ENCODE results near the gene BCL2L2.

The BCL2L2 gene

GRCh38 chr14:23320584-23321571, 14.2 kb downstream of the BCL2L2 start, which contains the start of gene PABPN1 (continued):
- TF ChIP-seq KLF1 (tag by site-specific recombination; IDR thresholded peaks at IDR 0.05), result no peak
- no peak for TF ChIP-seq ZBTB6 (tag by site-specific recombination; IDR thresholded peaks at IDR 0.05)
- no peak for TF ChIP-seq KLF16 (tag by site-specific recombination; IDR thresholded peaks at IDR 0.05)
- TF ChIP-seq ZNF544 (tag by site-specific recombination; IDR thresholded peaks at IDR 0.05), result no peak
- TF ChIP-seq ZNF654 (tag by site-specific recombination; IDR thresholded peaks at IDR 0.05; ENCODE audit: low read depth), result no peak
- peak; percentile 78 for TF ChIP-seq ZNF639 (tag by site-specific recombination; IDR thresholded peaks at IDR 0.05)

DNA sequence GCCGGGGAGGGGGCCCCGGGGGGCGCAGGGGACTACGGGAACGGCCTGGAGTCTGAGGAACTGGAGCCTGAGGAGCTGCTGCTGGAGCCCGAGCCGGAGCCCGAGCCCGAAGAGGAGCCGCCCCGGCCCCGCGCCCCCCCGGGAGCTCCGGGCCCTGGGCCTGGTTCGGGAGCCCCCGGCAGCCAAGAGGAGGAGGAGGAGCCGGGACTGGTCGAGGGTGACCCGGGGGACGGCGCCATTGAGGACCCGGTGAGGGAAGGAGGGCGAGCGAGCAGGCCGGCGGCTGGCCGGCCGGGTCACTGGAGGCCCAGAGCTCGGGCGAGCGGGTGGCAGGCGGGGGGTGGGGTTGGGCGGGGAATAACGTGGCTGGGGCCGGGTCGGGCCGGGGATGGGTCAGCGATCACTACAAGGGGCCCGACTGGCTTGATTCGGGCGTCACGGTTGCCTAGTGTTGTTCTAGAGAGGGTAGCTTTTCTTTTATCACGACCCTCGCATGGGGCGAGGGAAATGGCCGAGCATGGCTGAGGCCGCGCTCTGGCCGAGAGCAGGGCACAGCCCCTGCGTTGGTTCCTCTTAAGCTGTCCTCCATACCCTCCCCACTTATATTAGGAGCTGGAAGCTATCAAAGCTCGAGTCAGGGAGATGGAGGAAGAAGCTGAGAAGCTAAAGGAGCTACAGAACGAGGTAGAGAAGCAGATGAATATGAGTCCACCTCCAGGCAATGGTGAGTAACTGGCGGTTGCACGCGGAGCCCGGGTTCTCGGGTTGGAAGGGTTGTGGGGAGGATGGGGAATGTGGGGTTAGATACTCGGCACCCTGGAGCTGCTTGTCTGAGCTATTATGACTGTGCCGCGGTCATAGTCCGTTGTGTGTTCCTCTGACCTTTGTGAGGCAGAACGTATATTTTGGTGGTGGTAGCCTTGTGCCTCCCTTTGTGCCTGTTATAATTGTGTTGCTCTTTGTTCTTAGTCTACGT, 15.2 kb downstream of the BCL2L2 start:
- CTCF ChIA-PET, result interaction anchor here (0.6 to 2.5 kb wide), 10 partner anchors 12 to 310 kb away, joined by 3 to 14 read pairs (median 4); partner anchors contain the start of gene SLC22A17
- H3K27ac ChIP-seq (ENCODE audit: extremely low read depth, low read depth, low read length), result peak overlapping the region; percentile 92
- TF ChIP-seq ZNF394 (tag by site-specific recombination; IDR thresholded peaks at IDR 0.05; ENCODE audit: borderline replicate concordance), result peak; percentile 83
- no peak for TF ChIP-seq ZNF174 (tag by site-specific recombination; IDR thresholded peaks at IDR 0.05)
- no peak for TF ChIP-seq ZNF488 (tag by site-specific recombination; IDR thresholded peaks at IDR 0.05)
- TF ChIP-seq ZNF341 (tag by site-specific recombination; IDR thresholded peaks at IDR 0.05; ENCODE audit: low read depth), result peak; percentile 69
- TF ChIP-seq ZBTB6 (tag by site-specific recombination; IDR thresholded peaks at IDR 0.05), result peak; percentile 73; the same call in 1 of the 2 replicates
- no peak for TF ChIP-seq RBAK (tag by site-specific recombination; IDR thresholded peaks at IDR 0.05)
- TF ChIP-seq, protein P1, sequence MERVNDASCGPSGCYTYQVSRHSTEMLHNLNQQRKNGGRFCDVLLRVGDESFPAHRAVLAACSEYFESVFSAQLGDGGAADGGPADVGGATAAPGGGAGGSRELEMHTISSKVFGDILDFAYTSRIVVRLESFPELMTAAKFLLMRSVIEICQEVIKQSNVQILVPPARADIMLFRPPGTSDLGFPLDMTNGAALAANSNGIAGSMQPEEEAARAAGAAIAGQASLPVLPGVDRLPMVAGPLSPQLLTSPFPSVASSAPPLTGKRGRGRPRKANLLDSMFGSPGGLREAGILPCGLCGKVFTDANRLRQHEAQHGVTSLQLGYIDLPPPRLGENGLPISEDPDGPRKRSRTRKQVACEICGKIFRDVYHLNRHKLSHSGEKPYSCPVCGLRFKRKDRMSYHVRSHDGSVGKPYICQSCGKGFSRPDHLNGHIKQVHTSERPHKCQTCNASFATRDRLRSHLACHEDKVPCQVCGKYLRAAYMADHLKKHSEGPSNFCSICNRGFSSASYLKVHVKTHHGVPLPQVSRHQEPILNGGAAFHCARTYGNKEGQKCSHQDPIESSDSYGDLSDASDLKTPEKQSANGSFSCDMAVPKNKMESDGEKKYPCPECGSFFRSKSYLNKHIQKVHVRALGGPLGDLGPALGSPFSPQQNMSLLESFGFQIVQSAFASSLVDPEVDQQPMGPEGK (tag by site-specific recombination; IDR thresholded peaks at IDR 0.05), result peak; percentile 28; the same call in 1 of the 2 replicates
- TF ChIP-seq GLIS2 (tag by site-specific recombination; IDR thresholded peaks at IDR 0.05), result peak; percentile 46; the same call in 1 of the 2 replicates
- TF ChIP-seq ZBTB10 (tag by site-specific recombination; IDR thresholded peaks at IDR 0.05), result 0 out of 2 replicates have a peak, but pooled peaks have one; percentile 22
- no peak for TF ChIP-seq ZNF544 (tag by site-specific recombination; IDR thresholded peaks at IDR 0.05)
- TF ChIP-seq ZNF600 (tag by site-specific recombination; IDR thresholded peaks at IDR 0.05), result peak; percentile 76
- TF ChIP-seq ZNF639 (tag by site-specific recombination; IDR thresholded peaks at IDR 0.05), result 0 out of 2 replicates have a peak, but pooled peaks have one; percentile 7
- TF ChIP-seq, protein P2, sequence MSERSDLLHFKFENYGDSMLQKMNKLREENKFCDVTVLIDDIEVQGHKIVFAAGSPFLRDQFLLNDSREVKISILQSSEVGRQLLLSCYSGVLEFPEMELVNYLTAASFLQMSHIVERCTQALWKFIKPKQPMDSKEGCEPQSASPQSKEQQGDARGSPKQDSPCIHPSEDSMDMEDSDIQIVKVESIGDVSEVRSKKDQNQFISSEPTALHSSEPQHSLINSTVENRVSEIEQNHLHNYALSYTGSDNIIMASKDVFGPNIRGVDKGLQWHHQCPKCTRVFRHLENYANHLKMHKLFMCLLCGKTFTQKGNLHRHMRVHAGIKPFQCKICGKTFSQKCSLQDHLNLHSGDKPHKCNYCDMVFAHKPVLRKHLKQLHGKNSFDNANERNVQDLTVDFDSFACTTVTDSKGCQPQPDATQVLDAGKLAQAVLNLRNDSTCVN (tag by site-specific recombination; optimal IDR thresholded peaks at IDR 0.05), result peak; percentile 7
- TF ChIP-seq ZBTB20 (tag by site-specific recombination; IDR thresholded peaks at IDR 0.05), result peak; percentile 54
- TF ChIP-seq IKZF3 (tag by site-specific recombination; IDR thresholded peaks at IDR 0.05), result no peak

More for the DNA sequence above, 15.2 kb downstream of the BCL2L2 start:
- Histone ChIP-seq H3K4me1 (ENCODE audit: control insufficient read depth, insufficient read depth, low read length) (peaks cover 15% of the 10 kb centered on the region), H3K4me3 (ENCODE audit: low read depth, low read length) (peak overlapping the region; percentile 97), H3K9me3 (ENCODE audit: control insufficient read depth, insufficient read depth, low read depth, low read length) (no peaks in the 10 kb centered on the region), H3K36me3 (ENCODE audit: control insufficient read depth in 2 of 2, insufficient read depth in 1 of 2, low read length in 2 of 2) (peaks cover 28 to 41% of the 10 kb centered on the region in 2 experiments)
- POLR2A ChIA-PET, result interaction anchor here (0.5 to 7.9 kb wide), 24 partner anchors 9 to 867 kb away, joined by 3 to 170 read pairs (median 4); partner anchors contain the start of genes ACIN1, BCL2L2, C14orf119 and HOMEZ

All from HEK293 (cell line).